HL-60 (cell line): ENCODE data around the gene SPOP.
A peak's percentile ranks its signal among the peaks of the same experiment; 100 is the strongest.

Experiments used
- CTCF ChIP-seq: IDR thresholded peaks from one replicate; pipeline ENCODE4 v1.5.1; 2011; ENCODE audit warnings: low read length, control low read depth, inconsistent platforms; ENCODE audit not compliant: insufficient read depth
- GABPA ChIP-seq: IDR thresholded peaks from 2 replicates; pipeline ENCODE4 v1.6.1; 2012; ENCODE audit warnings: low read depth
- POLR2AphosphoS5 ChIP-seq: IDR thresholded peaks from 2 replicates; pipeline ENCODE4 v1.6.1; 2012; ENCODE audit warnings: low read depth
- REST ChIP-seq: IDR thresholded peaks from 2 replicates; pipeline ENCODE4 v1.6.1; 2012; ENCODE audit warnings: low read depth; ENCODE audit not compliant: insufficient replicate concordance
- SPI1 ChIP-seq: IDR thresholded peaks from 2 replicates; pipeline ENCODE4 v1.6.1; 2012; ENCODE audit warnings: low read depth, mild to moderate bottlenecking, borderline replicate concordance

GRCh38 chr17:49557312-49558024, 120.4 kb downstream of the SPOP start:
- peak; percentile 51 for TF ChIP-seq CTCF
- no peak for TF ChIP-seq GABPA
- no peak for TF ChIP-seq REST
- TF ChIP-seq POLR2AphosphoS5 = no peak
- TF ChIP-seq SPI1 = no peak
